Uterus (tissue), 2 donors: ENCODE data around the gene GPD1L.

ENCODE experiments used
- POLR2A ChIP-seq, 2 donors: fragments of 450-650 bp; IDR thresholded peaks; one replicate each; pipeline ENCODE4 v1.6.1; 2016; ENCODE audit warnings: antibody characterized with exemption in 2 of 2, mild to moderate bottlenecking in 1 of 2, moderate library complexity in 1 of 2
- TF ChIP-seq, protein P1 (sequence below), 4 experiments: fragments of 200-600 bp in 2 of 4; fragments of 450-650 bp in 2 of 4; sonication (generic) in 2 of 4; IDR thresholded peaks; one replicate each; pipeline ENCODE4 v1.5.1; 2016 to 2019; ENCODE audit warnings: antibody characterized with exemption in 4 of 4, mild to moderate bottlenecking in 2 of 4, moderate library complexity in 1 of 4

DNA sequence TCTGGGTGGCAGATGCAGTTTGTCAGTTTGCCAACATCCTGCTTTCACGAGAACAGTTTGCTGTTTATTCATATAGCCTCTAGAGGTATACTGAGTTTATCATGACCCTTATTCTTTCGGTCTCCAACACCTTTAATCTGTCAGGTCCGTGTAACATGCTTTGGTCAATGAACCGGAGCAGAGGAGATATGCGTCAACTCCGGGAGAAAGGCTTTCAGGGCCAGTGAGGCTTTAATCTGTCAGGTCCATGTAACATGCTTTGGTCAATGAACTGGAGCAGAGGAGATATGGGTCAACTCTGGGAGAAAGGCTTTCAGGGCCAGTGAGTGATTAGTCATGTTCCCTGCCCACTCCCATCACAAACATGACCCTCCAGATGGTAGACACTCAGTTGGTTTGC is 16.9 kb upstream of the GPD1L start:
- TF ChIP-seq, protein P1, sequence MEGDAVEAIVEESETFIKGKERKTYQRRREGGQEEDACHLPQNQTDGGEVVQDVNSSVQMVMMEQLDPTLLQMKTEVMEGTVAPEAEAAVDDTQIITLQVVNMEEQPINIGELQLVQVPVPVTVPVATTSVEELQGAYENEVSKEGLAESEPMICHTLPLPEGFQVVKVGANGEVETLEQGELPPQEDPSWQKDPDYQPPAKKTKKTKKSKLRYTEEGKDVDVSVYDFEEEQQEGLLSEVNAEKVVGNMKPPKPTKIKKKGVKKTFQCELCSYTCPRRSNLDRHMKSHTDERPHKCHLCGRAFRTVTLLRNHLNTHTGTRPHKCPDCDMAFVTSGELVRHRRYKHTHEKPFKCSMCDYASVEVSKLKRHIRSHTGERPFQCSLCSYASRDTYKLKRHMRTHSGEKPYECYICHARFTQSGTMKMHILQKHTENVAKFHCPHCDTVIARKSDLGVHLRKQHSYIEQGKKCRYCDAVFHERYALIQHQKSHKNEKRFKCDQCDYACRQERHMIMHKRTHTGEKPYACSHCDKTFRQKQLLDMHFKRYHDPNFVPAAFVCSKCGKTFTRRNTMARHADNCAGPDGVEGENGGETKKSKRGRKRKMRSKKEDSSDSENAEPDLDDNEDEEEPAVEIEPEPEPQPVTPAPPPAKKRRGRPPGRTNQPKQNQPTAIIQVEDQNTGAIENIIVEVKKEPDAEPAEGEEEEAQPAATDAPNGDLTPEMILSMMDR (IDR thresholded peaks at IDR 0.05): no peak
- TF ChIP-seq POLR2A (IDR thresholded peaks at IDR 0.05): no peak
